ENCODE data around the gene SLC24A3.

DNA sequence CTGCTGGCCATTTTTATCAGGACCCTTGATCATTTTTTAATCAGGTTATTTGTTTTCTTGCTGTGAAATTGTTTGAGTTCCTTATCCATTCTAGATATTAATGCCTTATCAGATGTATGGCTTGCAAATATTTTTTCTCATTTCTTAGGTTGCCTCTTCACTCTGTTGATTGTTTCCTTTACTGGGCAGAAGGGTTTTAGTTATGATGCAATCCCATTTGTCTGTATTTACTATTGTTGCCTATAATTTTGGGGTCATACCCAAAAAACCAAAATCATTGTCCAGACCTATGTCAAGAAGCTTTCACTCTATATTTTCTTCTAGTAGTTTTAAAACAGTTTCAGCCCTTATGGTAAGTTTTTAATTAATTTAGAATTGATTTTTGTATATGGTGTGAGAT is 172.5 kb downstream of the SLC24A3 start:
- TF ChIP-seq POLR2A (IDR thresholded peaks at IDR 0.05): no peak
- TF ChIP-seq CTCF (IDR thresholded peaks at IDR 0.05): no peak
- no peak for TF ChIP-seq POLR2AphosphoS5 (IDR thresholded peaks at IDR 0.05)
- no peak for TF ChIP-seq EP300 (IDR thresholded peaks at IDR 0.05)

All from sigmoid colon (tissue), 4 donors.